HepG2 (cell line): ENCODE measurements around the gene ELOVL7. TPM values are rescaled to one million over a fixed set of nuclear protein-coding genes. Genes with fewer than 3 reads are reported as not detected.

Source experiments
- ATRX ChIP-seq: sonication (generic); formaldehyde crosslinking; IDR thresholded peaks from 2 replicates; pipeline ENCODE4 v1.4.0; 2020; ENCODE audit warnings: missing genetic modification reagents, borderline replicate concordance
- JARID2 ChIP-seq: sonication (generic); formaldehyde crosslinking; IDR thresholded peaks from 2 replicates; pipeline ENCODE4 v1.8.1; 2023; ENCODE audit warnings: missing genetic modification reagents, inconsistent platforms; ENCODE audit not compliant: insufficient replicate concordance
- NFKBIZ ChIP-seq: IDR thresholded peaks from 2 replicates; pipeline ENCODE4 v1.6.1; 2018; ENCODE audit warnings: missing genetic modification reagents, missing compliant biosample characterization
- NR3C1 ChIP-seq: sonication (generic); formaldehyde crosslinking; IDR thresholded peaks from 2 replicates; pipeline ENCODE4 v1.4.0; 2020; ENCODE audit warnings: missing genetic modification reagents
- ZC3H13 ChIP-seq: sonication (generic); formaldehyde crosslinking; IDR thresholded peaks from 2 replicates; pipeline ENCODE4 v1.8.1; 2023; ENCODE audit warnings: mild to moderate bottlenecking, missing genetic modification reagents, moderate library complexity
- ZFP37 ChIP-seq: sonication (generic); formaldehyde crosslinking; IDR thresholded peaks from 2 replicates; pipeline ENCODE4 v1.4.0; 2020; ENCODE audit warnings: missing genetic modification reagents, borderline replicate concordance
- polyA plus RNA-seq, 8 experiments: library from polyadenylated mRNA; depleted of rRNA in 3 of 8; stranded (reverse) in 7 of 8; unstranded in 1 of 8; fragments of >200 nt; fragmentation: Illumina TruSeq in 4 of 8; extraction: Trizol in 4 of 8; gene quantifications; 2 replicates each; pipeline versions ENCODE4 v1.2.1 to v1.2.3, GENCODE V29; 2011 to 2016; ENCODE audit warnings: low read depth in 4 of 8, missing spikeins in 1 of 8, mixed read lengths in 1 of 8; ENCODE audit not compliant: insufficient read depth in 1 of 8
- total RNA-seq, 5 experiments: library from RNA; depleted of rRNA; stranded (reverse); fragments of >200 nt; fragmentation: Illumina TruSeq; extraction: Trizol; gene quantifications; 2 replicates each; pipeline ENCODE4 v1.2.3, GENCODE V29; 2016; ENCODE audit warnings: low read depth in 1 of 5
- TF ChIP-seq, protein P1 (sequence below): sonication (generic); formaldehyde crosslinking; IDR thresholded peaks from 2 replicates; pipeline ENCODE4 v1.4.0; 2020; ENCODE audit warnings: mild to moderate bottlenecking, missing genetic modification reagents, borderline replicate concordance
- TF ChIP-seq, protein P2 (sequence below): IDR thresholded peaks from 2 replicates; pipeline ENCODE4 v1.6.1; 2016; ENCODE audit warnings: low read depth, missing genetic modification reagents, missing compliant biosample characterization
- TF ChIP-seq, protein P3 (sequence below), 2 experiments: sonication (generic) in 1 of 2; formaldehyde crosslinking in 1 of 2; IDR thresholded peaks; 2 replicates each; pipeline versions ENCODE4 v1.6.1 to v1.9.0; 2014 to 2022; ENCODE audit warnings: antibody characterized with exemption in 1 of 2, borderline replicate concordance in 1 of 2, inconsistent platforms in 1 of 2, low read depth in 1 of 2, missing genetic modification reagents in 1 of 2

The ELOVL7 gene
- total and polyA plus RNA-seq, 2 of the 13 experiments (the other 11 are each of a cell fraction or from before 2014, with no cell fraction given) = 4.5 to 7.3 TPM

DNA sequence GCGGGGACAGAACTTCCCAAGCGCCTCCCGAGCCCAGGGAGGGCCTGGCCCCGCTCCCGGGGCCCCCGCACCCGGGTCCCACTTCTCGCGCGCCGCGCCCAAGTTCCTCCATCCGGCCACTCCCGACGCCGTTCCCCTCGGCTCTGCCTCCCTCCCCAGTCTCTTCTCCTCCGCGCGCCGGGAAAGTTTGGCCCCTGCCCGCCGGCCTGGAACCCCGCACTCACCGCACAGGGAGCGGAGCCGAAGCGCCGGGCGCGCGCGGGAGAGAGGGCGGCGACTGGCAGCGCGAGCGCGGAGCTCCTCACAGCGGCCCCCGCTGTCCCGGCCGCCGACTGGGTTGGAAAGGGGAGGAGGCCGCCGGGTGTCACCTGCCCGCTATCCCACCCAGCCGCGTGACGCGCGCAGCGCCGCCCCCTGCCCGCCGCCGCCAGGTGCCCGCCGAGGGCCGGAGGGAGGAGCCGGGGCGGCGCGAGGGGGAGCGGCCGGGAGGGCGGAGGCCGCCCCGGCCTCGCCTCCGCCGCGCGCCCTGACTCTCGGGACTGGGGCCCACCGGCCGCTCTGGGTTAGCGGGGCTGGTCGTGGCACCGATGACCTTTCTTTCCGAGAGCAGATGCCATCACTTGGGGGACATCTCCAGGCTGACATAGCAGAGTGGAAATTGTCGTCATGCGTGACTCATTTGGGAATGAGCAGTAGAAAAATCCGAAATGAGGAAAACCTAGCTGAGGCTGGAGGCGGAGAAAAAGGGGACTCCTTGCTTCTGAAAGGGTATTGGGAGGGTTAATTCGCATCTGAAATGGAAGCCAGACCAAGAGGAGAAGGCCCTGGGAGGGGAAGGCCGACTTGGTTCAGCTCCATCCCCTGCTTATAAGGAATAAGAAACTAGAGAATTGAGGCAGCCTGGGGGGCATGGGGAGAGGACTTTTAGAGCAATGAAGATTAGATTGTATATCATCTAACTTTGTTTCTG lies at the start of gene ELOVL7 (continued):
- TF ChIP-seq, protein P1, sequence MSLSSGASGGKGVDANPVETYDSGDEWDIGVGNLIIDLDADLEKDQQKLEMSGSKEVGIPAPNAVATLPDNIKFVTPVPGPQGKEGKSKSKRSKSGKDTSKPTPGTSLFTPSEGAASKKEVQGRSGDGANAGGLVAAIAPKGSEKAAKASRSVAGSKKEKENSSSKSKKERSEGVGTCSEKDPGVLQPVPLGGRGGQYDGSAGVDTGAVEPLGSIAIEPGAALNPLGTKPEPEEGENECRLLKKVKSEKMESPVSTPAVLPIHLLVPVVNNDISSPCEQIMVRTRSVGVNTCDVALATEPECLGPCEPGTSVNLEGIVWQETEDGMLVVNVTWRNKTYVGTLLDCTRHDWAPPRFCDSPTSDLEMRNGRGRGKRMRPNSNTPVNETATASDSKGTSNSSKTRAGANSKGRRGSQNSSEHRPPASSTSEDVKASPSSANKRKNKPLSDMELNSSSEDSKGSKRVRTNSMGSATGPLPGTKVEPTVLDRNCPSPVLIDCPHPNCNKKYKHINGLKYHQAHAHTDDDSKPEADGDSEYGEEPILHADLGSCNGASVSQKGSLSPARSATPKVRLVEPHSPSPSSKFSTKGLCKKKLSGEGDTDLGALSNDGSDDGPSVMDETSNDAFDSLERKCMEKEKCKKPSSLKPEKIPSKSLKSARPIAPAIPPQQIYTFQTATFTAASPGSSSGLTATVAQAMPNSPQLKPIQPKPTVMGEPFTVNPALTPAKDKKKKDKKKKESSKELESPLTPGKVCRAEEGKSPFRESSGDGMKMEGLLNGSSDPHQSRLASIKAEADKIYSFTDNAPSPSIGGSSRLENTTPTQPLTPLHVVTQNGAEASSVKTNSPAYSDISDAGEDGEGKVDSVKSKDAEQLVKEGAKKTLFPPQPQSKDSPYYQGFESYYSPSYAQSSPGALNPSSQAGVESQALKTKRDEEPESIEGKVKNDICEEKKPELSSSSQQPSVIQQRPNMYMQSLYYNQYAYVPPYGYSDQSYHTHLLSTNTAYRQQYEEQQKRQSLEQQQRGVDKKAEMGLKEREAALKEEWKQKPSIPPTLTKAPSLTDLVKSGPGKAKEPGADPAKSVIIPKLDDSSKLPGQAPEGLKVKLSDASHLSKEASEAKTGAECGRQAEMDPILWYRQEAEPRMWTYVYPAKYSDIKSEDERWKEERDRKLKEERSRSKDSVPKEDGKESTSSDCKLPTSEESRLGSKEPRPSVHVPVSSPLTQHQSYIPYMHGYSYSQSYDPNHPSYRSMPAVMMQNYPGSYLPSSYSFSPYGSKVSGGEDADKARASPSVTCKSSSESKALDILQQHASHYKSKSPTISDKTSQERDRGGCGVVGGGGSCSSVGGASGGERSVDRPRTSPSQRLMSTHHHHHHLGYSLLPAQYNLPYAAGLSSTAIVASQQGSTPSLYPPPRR (CRISPR knock-in tag) = no peak
- TF ChIP-seq ZFP37 (CRISPR knock-in tag) (no peak), ZC3H13 (CRISPR knock-in tag) (peak; percentile 63; the same call in 1 of the 2 replicates), NFKBIZ (CRISPR knock-in tag) (no peak), ATRX (CRISPR knock-in tag) (no peak), NR3C1 (no peak), JARID2 (CRISPR knock-in tag) (no peak)
- TF ChIP-seq, protein P2, sequence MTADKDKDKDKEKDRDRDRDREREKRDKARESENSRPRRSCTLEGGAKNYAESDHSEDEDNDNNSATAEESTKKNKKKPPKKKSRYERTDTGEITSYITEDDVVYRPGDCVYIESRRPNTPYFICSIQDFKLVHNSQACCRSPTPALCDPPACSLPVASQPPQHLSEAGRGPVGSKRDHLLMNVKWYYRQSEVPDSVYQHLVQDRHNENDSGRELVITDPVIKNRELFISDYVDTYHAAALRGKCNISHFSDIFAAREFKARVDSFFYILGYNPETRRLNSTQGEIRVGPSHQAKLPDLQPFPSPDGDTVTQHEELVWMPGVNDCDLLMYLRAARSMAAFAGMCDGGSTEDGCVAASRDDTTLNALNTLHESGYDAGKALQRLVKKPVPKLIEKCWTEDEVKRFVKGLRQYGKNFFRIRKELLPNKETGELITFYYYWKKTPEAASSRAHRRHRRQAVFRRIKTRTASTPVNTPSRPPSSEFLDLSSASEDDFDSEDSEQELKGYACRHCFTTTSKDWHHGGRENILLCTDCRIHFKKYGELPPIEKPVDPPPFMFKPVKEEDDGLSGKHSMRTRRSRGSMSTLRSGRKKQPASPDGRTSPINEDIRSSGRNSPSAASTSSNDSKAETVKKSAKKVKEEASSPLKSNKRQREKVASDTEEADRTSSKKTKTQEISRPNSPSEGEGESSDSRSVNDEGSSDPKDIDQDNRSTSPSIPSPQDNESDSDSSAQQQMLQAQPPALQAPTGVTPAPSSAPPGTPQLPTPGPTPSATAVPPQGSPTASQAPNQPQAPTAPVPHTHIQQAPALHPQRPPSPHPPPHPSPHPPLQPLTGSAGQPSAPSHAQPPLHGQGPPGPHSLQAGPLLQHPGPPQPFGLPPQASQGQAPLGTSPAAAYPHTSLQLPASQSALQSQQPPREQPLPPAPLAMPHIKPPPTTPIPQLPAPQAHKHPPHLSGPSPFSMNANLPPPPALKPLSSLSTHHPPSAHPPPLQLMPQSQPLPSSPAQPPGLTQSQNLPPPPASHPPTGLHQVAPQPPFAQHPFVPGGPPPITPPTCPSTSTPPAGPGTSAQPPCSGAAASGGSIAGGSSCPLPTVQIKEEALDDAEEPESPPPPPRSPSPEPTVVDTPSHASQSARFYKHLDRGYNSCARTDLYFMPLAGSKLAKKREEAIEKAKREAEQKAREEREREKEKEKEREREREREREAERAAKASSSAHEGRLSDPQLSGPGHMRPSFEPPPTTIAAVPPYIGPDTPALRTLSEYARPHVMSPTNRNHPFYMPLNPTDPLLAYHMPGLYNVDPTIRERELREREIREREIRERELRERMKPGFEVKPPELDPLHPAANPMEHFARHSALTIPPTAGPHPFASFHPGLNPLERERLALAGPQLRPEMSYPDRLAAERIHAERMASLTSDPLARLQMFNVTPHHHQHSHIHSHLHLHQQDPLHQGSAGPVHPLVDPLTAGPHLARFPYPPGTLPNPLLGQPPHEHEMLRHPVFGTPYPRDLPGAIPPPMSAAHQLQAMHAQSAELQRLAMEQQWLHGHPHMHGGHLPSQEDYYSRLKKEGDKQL (CRISPR knock-in tag) = no peak
- TF ChIP-seq, protein P3, sequence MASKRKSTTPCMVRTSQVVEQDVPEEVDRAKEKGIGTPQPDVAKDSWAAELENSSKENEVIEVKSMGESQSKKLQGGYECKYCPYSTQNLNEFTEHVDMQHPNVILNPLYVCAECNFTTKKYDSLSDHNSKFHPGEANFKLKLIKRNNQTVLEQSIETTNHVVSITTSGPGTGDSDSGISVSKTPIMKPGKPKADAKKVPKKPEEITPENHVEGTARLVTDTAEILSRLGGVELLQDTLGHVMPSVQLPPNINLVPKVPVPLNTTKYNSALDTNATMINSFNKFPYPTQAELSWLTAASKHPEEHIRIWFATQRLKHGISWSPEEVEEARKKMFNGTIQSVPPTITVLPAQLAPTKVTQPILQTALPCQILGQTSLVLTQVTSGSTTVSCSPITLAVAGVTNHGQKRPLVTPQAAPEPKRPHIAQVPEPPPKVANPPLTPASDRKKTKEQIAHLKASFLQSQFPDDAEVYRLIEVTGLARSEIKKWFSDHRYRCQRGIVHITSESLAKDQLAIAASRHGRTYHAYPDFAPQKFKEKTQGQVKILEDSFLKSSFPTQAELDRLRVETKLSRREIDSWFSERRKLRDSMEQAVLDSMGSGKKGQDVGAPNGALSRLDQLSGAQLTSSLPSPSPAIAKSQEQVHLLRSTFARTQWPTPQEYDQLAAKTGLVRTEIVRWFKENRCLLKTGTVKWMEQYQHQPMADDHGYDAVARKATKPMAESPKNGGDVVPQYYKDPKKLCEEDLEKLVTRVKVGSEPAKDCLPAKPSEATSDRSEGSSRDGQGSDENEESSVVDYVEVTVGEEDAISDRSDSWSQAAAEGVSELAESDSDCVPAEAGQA (IDR thresholded peaks at IDR 0.05; ENCODE audit: low read depth) = no peak
- TF ChIP-seq, protein P3 (CRISPR knock-in tag; IDR thresholded peaks at IDR 0.05; ENCODE audit: borderline replicate concordance) = no peak
